NAMALWA (cell line): Measurements from ENCODE around the gene TRIM9.
"Not testable (repeated sequence)": the region's sequence is repeated elsewhere in the genome, so short reads cannot be mapped to it uniquely, and the experiment has no call there.

ENCODE experiments used
- DNase-seq: peaks from one replicate; pipeline ENCODE4 v3.0.0-alpha.2; 2015; ENCODE audit warnings: low spot score

The TRIM9 gene

GRCh38 chr14:50963919-50964318 is 131.0 kb downstream of the TRIM9 start:
- no peak for DNase-seq

- DNase-seq = no peak
These were observed 133.2 kb downstream of the TRIM9 start for GRCh38 chr14:50961605-50962221.

- DNase-seq = no peak
These were observed 137.6 kb downstream of the TRIM9 start for GRCh38 chr14:50957296-50957695.

- DNase-seq = not testable (repeated sequence)
These were observed 138.5 kb downstream of the TRIM9 start for GRCh38 chr14:50956421-50956820.

- DNase-seq = peak; percentile 9
These were observed 139.4 kb downstream of the TRIM9 start for GRCh38 chr14:50955373-50956043.

GRCh38 chr14:50954811-50955372 is 140.0 kb downstream of the TRIM9 start:
- DNase-seq = peak; percentile 36

- no peak for DNase-seq
These were observed 141.4 kb downstream of the TRIM9 start for GRCh38 chr14:50953502-50953901.

GRCh38 chr14:50951032-50951431 is 143.9 kb downstream of the TRIM9 start:
- no peak for DNase-seq

- no peak for DNase-seq
These were observed 146.7 kb downstream of the TRIM9 start for GRCh38 chr14:50948205-50948604.

- no peak for DNase-seq
These were observed 147.5 kb downstream of the TRIM9 start for GRCh38 chr14:50947446-50947845.

- DNase-seq = no peak
These were observed 148.5 kb downstream of the TRIM9 start for GRCh38 chr14:50946234-50946935.

GRCh38 chr14:50944647-50945413 is 150.1 kb downstream of the TRIM9 start:
- no peak for DNase-seq

GRCh38 chr14:50943943-50944646 is 150.8 kb downstream of the TRIM9 start, which contains the start of gene PYGL:
Gene PYGL (minus strand): TSS chr14:50944483. CDS start chr14:50944403, 80 bp downstream.
- no peak for DNase-seq

GRCh38 chr14:50943261-50943942 is 151.5 kb downstream of the TRIM9 start:
- DNase-seq = no peak

GRCh38 chr14:50941638-50942037 is 153.3 kb downstream of the TRIM9 start:
- not testable (repeated sequence) for DNase-seq

GRCh38 chr14:50941151-50941550 is 153.8 kb downstream of the TRIM9 start:
- DNase-seq = no peak

GRCh38 chr14:50937800-50938199 is 157.1 kb downstream of the TRIM9 start:
- no peak for DNase-seq

- DNase-seq = no peak
These were observed 157.6 kb downstream of the TRIM9 start for GRCh38 chr14:50937325-50937724.

GRCh38 chr14:50936882-50937281 is 158.0 kb downstream of the TRIM9 start:
- no peak for DNase-seq

GRCh38 chr14:50936016-50936340 is 158.9 kb downstream of the TRIM9 start:
- no peak for DNase-seq
